Gastroesophageal sphincter (tissue), 3 donors: ENCODE results near the gene PCMTD2.

Experiments used
- CTCF ChIP-seq, 4 experiments: fragments of 200-600 bp in 2 of 4; fragments of 450-650 bp in 2 of 4; sonication (generic) in 1 of 4; IDR thresholded peaks; one replicate each; pipeline ENCODE4 v1.5.1; 2017 to 2019; ENCODE audit warnings: antibody characterized with exemption in 4 of 4, mild to moderate bottlenecking in 2 of 4, moderate library complexity in 2 of 4
- EP300 ChIP-seq: sonication (generic); formaldehyde crosslinking; IDR thresholded peaks from one replicate; pipeline ENCODE4 v1.6.1; 2017; ENCODE audit warnings: antibody characterized with exemption, mild to moderate bottlenecking
- POLR2A ChIP-seq, 2 donors: fragments of 450-650 bp; IDR thresholded peaks; one replicate each; pipeline ENCODE4 v1.6.1; 2017; ENCODE audit warnings: antibody characterized with exemption in 2 of 2, mild to moderate bottlenecking in 2 of 2, moderate library complexity in 1 of 2
- POLR2AphosphoS5 ChIP-seq: sonication (generic); formaldehyde crosslinking; IDR thresholded peaks from one replicate; pipeline ENCODE4 v1.6.1; 2017; ENCODE audit warnings: antibody characterized with exemption

DNA sequence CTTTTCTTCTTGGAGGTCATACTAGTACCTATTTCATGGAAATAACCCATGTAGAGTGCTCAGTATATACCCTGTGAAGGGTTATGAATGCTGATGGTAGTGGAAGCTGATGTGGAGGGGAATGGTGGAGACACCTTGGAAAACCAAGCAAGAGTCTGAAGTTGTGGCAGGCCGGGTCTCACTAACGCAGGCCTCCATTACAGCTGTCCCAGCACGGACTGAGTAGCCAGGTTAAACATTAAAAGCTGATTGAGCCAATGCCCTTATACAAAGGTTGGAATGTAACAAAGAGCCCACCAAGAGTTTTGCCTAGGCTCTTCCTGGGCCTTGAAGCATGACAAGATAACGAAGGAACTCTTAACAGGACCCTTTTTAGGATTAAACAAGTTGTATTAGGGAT is 2.1 kb upstream of the PCMTD2 start:
- TF ChIP-seq POLR2A (IDR thresholded peaks at IDR 0.05) (no peak), CTCF (IDR thresholded peaks at IDR 0.05) (no peak), POLR2AphosphoS5 (no peak), EP300 (no peak)
